ENCODE measurements around the gene TMEM143. TPM values are rescaled to one million over a fixed set of nuclear protein-coding genes. Genes with fewer than 3 reads are reported as not detected.
"Not testable (repeated sequence)": the region's sequence is repeated elsewhere in the genome, so short reads cannot be mapped to it uniquely, and the experiment has no call there.

The TMEM143 gene
- total RNA-seq, 4 donors from 2014 or later: 6.7 to 21.0 (median 8.7) TPM

DNA sequence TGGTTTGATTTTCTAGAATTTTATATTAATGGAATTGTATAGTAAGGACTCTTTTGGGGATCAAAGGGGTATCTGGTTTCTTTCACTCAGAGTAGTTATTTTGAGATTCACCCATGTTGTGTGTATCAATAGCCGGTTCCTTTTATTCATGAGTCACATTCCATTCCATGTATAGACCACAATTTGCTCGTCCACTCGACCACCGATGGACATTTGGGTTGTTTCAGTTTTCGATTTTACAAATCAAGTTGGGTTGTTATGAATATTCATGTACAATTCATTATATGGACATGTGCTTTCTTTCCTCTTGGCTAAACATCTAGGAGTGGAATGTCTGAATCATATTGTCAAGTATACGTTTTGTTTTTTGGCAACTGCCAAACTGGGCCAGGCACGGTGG lies 48.0 kb downstream of the TMEM143 start:
- H3K4me3 ChIP-seq (ENCODE audit: low read depth, poor library complexity, severe bottlenecking): no peak overlapping the region
- DNase-seq (ENCODE audit: low spot score in 2 of 2): no peak
- WGBS, 2 donors: 64 to 72% methylated on average over 7 of the region's 7 CpGs
- TF ChIP-seq, protein P1, sequence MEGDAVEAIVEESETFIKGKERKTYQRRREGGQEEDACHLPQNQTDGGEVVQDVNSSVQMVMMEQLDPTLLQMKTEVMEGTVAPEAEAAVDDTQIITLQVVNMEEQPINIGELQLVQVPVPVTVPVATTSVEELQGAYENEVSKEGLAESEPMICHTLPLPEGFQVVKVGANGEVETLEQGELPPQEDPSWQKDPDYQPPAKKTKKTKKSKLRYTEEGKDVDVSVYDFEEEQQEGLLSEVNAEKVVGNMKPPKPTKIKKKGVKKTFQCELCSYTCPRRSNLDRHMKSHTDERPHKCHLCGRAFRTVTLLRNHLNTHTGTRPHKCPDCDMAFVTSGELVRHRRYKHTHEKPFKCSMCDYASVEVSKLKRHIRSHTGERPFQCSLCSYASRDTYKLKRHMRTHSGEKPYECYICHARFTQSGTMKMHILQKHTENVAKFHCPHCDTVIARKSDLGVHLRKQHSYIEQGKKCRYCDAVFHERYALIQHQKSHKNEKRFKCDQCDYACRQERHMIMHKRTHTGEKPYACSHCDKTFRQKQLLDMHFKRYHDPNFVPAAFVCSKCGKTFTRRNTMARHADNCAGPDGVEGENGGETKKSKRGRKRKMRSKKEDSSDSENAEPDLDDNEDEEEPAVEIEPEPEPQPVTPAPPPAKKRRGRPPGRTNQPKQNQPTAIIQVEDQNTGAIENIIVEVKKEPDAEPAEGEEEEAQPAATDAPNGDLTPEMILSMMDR (IDR thresholded peaks at IDR 0.05): no peak
- no peak for TF ChIP-seq POLR2A (IDR thresholded peaks at IDR 0.05)
- intact Hi-C loops (cut with DNase I; ENCODE audit: low total_unique reads): no loop called here

DNA sequence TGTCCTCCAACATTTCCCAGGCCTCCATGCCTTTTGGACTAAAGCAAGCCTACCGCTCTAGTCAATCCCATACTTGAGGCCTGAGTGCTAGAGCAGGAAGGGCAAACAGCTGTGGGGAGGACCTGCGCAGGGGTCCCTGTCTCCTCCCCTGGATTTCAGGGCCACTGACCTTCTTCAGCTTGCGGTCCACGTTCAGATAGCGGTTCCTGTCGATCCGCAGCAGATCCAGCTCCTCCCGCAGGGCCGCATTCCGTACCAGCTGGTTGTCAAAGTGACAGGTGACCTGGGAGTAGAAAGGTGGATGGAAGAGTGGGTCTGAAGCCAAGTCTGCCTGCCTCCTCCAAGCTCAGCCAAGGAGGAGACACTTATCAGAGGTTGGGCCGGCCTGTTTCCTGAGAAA lies 52.4 kb downstream of the TMEM143 start:
- TF ChIP-seq, protein P1 (IDR thresholded peaks at IDR 0.05): no peak
- TF ChIP-seq POLR2A (IDR thresholded peaks at IDR 0.05): no peak
- H3K4me3 ChIP-seq (ENCODE audit: low read depth, poor library complexity, severe bottlenecking): no peak overlapping the region
- intact Hi-C loops (cut with DNase I; ENCODE audit: low total_unique reads): no loop called here
- DNase-seq (ENCODE audit: low spot score in 2 of 2): no peak
- 92 to 96% methylated on average over 11 of the region's 11 CpGs for WGBS, 2 donors

DNA sequence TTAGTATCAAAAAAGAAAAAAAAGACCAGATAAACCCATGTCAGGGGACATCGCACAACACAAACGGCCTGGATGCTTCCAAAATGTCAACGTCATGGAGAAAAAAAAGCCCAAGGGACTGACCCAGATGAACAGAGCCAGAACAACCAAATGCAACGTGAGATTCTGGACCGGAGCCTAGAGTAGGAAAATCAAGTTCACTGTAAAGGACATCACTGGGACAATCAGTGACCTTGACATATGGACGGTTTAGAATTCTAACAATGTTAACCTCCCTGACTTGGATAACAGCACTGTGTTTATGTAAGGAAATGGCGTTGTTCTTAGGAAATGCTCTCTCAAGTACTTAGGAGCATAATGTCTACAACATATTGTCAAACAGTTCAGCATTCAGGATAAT lies 53.5 kb downstream of the TMEM143 start:
- DNase-seq (ENCODE audit: low spot score in 2 of 2): no peak
- H3K4me3 ChIP-seq (ENCODE audit: low read depth, poor library complexity, severe bottlenecking): no peak overlapping the region
- TF ChIP-seq, protein P1 (IDR thresholded peaks at IDR 0.05): no peak
- intact Hi-C loops (cut with DNase I; ENCODE audit: low total_unique reads): no loop called here
- whole genome bisulfite sequencing, 2 donors: 78 to 81% methylated on average over 7 of the region's 7 CpGs

DNA sequence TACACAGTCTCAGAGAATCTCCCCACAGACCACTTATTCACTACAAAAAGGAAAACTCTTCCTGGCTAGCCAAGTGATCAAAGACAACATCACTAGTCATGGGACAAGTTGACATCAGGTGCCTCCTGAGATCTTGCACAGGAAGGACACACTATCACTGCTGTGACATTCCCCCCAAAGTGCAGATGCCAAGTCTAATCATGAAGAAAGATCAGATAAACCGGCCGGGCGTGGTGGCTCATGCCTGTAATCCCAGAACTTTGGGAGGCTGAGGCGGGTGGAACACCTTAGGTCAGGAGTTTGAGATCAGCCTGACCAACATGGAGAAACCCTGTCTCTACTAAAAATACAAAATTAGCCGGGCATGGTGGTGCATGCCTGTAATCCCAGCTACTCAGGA lies 54.0 kb downstream of the TMEM143 start:
- intact Hi-C loops (cut with DNase I; ENCODE audit: low total_unique reads): not testable (repeated sequence)

DNA sequence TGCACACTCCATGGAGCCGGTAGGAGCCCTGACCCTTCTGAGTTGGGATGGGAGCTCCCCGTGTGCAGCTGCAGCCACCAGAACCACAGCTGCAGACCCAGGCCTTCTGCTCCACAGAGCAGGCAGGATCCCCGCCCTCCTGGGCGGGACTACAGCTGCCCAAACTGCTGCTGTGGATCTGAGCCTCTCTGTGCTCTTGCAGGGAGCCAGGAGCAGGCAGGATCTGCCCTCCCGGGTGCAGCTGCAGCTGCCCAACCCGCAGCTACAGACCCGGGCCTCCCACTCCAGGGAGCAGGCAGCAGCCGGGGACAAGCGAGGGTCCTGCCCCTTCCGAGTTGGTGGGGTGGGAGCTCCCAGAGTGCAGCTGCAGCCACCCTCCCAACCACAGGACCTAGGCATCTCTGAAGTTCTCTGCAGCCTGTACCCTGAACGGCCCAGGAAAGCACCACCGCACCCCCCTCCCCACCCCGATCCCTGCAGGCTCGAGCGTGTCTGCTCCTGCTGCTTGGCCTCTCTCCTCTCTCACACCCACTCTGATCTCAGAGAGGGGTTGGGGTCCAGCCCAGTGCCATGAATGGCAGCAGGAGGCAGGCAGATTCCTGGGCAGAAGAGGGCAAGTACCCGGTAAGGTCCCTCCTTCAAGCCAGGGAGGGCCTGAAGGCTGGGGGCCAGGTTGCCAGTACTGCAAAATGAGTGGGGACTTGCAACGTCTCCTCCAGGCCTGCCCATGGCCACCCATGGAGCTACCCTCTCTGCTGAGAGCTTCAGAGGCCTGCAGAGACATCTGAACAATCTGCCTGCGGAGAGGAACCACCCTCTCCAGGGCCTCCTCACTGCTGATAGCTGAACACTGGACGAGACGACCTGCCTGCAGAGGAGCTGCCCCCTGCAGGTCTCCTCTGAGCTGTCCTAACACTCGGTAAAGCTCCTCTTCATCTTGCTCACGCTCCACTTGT lies 54.8 kb downstream of the TMEM143 start:
- DNase-seq (ENCODE audit: low spot score in 2 of 2): no peak
- TF ChIP-seq, protein P1 (IDR thresholded peaks at IDR 0.05): no peak
- no peak for TF ChIP-seq POLR2A (IDR thresholded peaks at IDR 0.05)
- WGBS, 2 donors: 24 to 28% methylated on average over 16 to 22 of the region's 22 CpGs
- H3K4me3 ChIP-seq (ENCODE audit: low read depth, poor library complexity, severe bottlenecking): no peak overlapping the region
- intact Hi-C loops (cut with DNase I; ENCODE audit: low total_unique reads): no loop called here

More for the DNA sequence above, 54.0 kb downstream of the TMEM143 start:
- 57 to 62% methylated on average over 5 of the region's 5 CpGs for whole genome bisulfite sequencing, 2 donors
- H3K4me3 ChIP-seq (ENCODE audit: low read depth, poor library complexity, severe bottlenecking); DNase-seq (ENCODE audit: low spot score in 2 of 2): not testable (repeated sequence)

DNA sequence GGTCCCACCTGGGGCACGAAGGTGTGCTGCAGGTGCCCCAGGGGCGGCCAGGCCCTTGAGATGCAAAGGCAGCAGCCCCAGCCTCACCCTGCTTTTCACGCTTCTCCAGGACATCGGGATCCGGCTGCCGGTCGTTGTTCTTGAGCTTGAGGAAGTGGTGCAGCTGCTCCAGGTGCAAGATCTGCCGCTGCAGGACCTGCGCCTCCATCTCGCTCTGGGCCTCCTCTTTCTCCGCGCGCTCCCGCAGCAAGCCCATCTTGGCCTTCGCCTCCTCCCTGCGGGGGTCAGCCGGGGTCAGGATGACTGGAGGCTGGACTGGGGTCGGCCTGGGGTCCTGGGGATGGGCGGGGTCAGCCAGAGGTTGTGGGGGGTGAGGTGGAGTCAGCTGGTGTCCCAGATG lies 59.9 kb downstream of the TMEM143 start:
- no peak for DNase-seq (ENCODE audit: low spot score in 2 of 2)
- WGBS, 2 donors: 86 to 89% methylated on average over 19 of the region's 19 CpGs
- intact Hi-C loops (cut with DNase I; ENCODE audit: low total_unique reads): no loop called here
- no peak overlapping the region for H3K4me3 ChIP-seq (ENCODE audit: low read depth, poor library complexity, severe bottlenecking)
- TF ChIP-seq POLR2A (IDR thresholded peaks at IDR 0.05): no peak
- TF ChIP-seq, protein P1 (IDR thresholded peaks at IDR 0.05): no peak
